Tibial artery (tissue), 4 donors: ENCODE results near the gene EYS.

Source experiments
- DNase-seq, 2 donors: peaks; one replicate each; pipeline ENCODE4 v3.0.0-alpha.2; 2019
- H3K27ac ChIP-seq, 2 donors: fragments of 200-600 bp; sonication (generic) in 1 of 2; 1 replicate in 1 of 2; 2 replicates in 1 of 2; pipeline ENCODE4 v1.5.1; 2018 to 2019; ENCODE audit warnings: mild to moderate bottlenecking in 1 of 2
- H3K27me3 ChIP-seq, 2 donors: fragments of 200-600 bp; sonication (generic) in 1 of 2; one replicate each; pipeline versions ENCODE4 v1.5.1 to v1.6.0; 2016 to 2019
- H3K36me3 ChIP-seq, 3 donors: fragments of 200-600 bp; sonication (generic) in 2 of 3; one replicate each; pipeline ENCODE4 v1.5.1; 2016 to 2019; ENCODE audit warnings: mild to moderate bottlenecking in 2 of 3
- H3K4me1 ChIP-seq, 4 donors: fragments of 200-600 bp; sonication (generic) in 2 of 4; 1 replicate in 3 of 4; 2 replicates in 1 of 4; pipeline ENCODE4 v1.5.1; 2016 to 2019
- H3K4me3 ChIP-seq, 2 donors: fragments of 200-600 bp; sonication (generic) in 1 of 2; 1 replicate in 1 of 2; 2 replicates in 1 of 2; pipeline ENCODE4 v1.5.1; 2018 to 2019; ENCODE audit warnings: mild to moderate bottlenecking in 2 of 2
- H3K9me3 ChIP-seq, 3 donors: fragments of 200-600 bp; sonication (generic) in 1 of 3; one replicate each; pipeline ENCODE4 v1.5.1; 2016 to 2019
- CTCF ChIP-seq, 2 experiments: fragments of 200-600 bp in 1 of 2; fragments of 450-650 bp in 1 of 2; IDR thresholded peaks; one replicate each; pipeline ENCODE4 v1.5.1; 2017 to 2019; ENCODE audit warnings: antibody characterized with exemption in 2 of 2, mild to moderate bottlenecking in 1 of 2, moderate library complexity in 1 of 2
- intact Hi-C: fragments of 100-400 bp; cut with DNase I; formaldehyde crosslinking; loops from one replicate; pipeline ENCODE4 v1.15.0; 2023; ENCODE audit warnings: low total_unique reads

The EYS gene

GRCh38 chr6:65221153-65221552, 485.9 kb downstream of the EYS start:
- H3K4me3 ChIP-seq: no peak overlapping the region
- no peak for DNase-seq
- intact Hi-C loops: no loop called here

GRCh38 chr6:65202738-65203137, 504.3 kb downstream of the EYS start:
- Histone ChIP-seq H3K27me3 (no peaks in the 10 kb centered on the region), H3K27ac (no peak overlapping the region), H3K9me3 (no peaks in the 10 kb centered on the region), H3K36me3 (no peaks in the 10 kb centered on the region), H3K4me3 (no peak overlapping the region), H3K4me1 (no peaks in the 10 kb centered on the region)
- TF ChIP-seq CTCF (IDR thresholded peaks at IDR 0.05): no peak
- DNase-seq: no peak
- intact Hi-C loops: no loop called here

More at GRCh38 chr6:65221153-65221552, 485.9 kb downstream of the EYS start:
- Histone ChIP-seq H3K4me1 (no peaks in the 10 kb centered on the region), H3K27ac (no peak overlapping the region), H3K27me3 (no peaks in the 10 kb centered on the region), H3K9me3 (peaks cover 0 to 5% (median 0%) of the 10 kb centered on the region in 3 donors), H3K36me3 (no peaks in the 10 kb centered on the region)
- no peak for TF ChIP-seq CTCF (IDR thresholded peaks at IDR 0.05)

- no peak for TF ChIP-seq CTCF (IDR thresholded peaks at IDR 0.05)
- no peaks in the 10 kb centered on the region for H3K36me3 ChIP-seq
- no peaks in the 10 kb centered on the region for H3K9me3 ChIP-seq
- H3K4me1 ChIP-seq: no peaks in the 10 kb centered on the region
- no peaks in the 10 kb centered on the region for H3K27me3 ChIP-seq
- intact Hi-C loops: no loop called here
- DNase-seq: no peak
- no peak overlapping the region for H3K4me3 ChIP-seq
- H3K27ac ChIP-seq: no peak overlapping the region
Observed at GRCh38 chr6:65199683-65200082, 507.3 kb downstream of the EYS start.

- no peak for TF ChIP-seq CTCF (IDR thresholded peaks at IDR 0.05)
- intact Hi-C loops: no loop called here
- H3K4me1 ChIP-seq: no peaks in the 10 kb centered on the region
Observed at GRCh38 chr6:65199121-65199520, 507.9 kb downstream of the EYS start.

GRCh38 chr6:65191471-65191870, 515.6 kb downstream of the EYS start:
- Histone ChIP-seq H3K27me3 (no peaks in the 10 kb centered on the region), H3K27ac (no peak overlapping the region), H3K4me3 (no peak overlapping the region), H3K4me1 (no peaks in the 10 kb centered on the region), H3K36me3 (no peaks in the 10 kb centered on the region), H3K9me3 (no peaks in the 10 kb centered on the region)
- intact Hi-C loops: no loop called here
- DNase-seq: no peak
- TF ChIP-seq CTCF (IDR thresholded peaks at IDR 0.05): no peak

More at GRCh38 chr6:65199121-65199520, 507.9 kb downstream of the EYS start:
- no peak overlapping the region for H3K27ac ChIP-seq
- no peaks in the 10 kb centered on the region for H3K9me3 ChIP-seq
- H3K36me3 ChIP-seq: no peaks in the 10 kb centered on the region
- H3K27me3 ChIP-seq: no peaks in the 10 kb centered on the region
- DNase-seq: no peak
- no peak overlapping the region for H3K4me3 ChIP-seq

- no peak for DNase-seq
- Histone ChIP-seq H3K4me1 (no peaks in the 10 kb centered on the region), H3K9me3 (no peaks in the 10 kb centered on the region), H3K27me3 (no peaks in the 10 kb centered on the region), H3K36me3 (no peaks in the 10 kb centered on the region), H3K4me3 (no peak overlapping the region), H3K27ac (no peak overlapping the region)
- TF ChIP-seq CTCF (IDR thresholded peaks at IDR 0.05): no peak
- intact Hi-C loops: no loop called here
Observed at GRCh38 chr6:65189236-65189881, 517.7 kb downstream of the EYS start.
